GM12865 (cell line): ENCODE measurements around the gene BTBD16.
A peak's percentile ranks its signal among the peaks of the same experiment; 100 is the strongest.

Experiments
- DNase-seq: peaks from one replicate; pipeline ENCODE4 v3.0.0; 2010; ENCODE audit warnings: low read depth
- H3K4me3 ChIP-seq: 2 replicates; pipeline ENCODE4 v1.5.1; 2011; ENCODE audit warnings: mild to moderate bottlenecking, low read depth, low read length, control low read depth
- CTCF ChIP-seq: IDR thresholded peaks from 2 replicates; pipeline ENCODE4 v1.5.1; 2011; ENCODE audit warnings: low read length, control low read depth, low read depth, inconsistent platforms; ENCODE audit not compliant: insufficient read depth; ENCODE audit errors: missing control alignments

BTBD16 gene

GRCh38 chr10:122341141-122341810 is 70.2 kb downstream of the BTBD16 start:
- H3K4me3 ChIP-seq = no peak overlapping the region
- DNase-seq = no peak
- no peak for TF ChIP-seq CTCF

GRCh38 chr10:122342293-122343134 is 71.4 kb downstream of the BTBD16 start:
- peak; percentile 41 for DNase-seq
- TF ChIP-seq CTCF = peak; percentile 63

GRCh38 chr10:122343135-122343800 is 72.2 kb downstream of the BTBD16 start:
- no peak for TF ChIP-seq CTCF
- DNase-seq = no peak
- H3K4me3 ChIP-seq = no peak overlapping the region

More at GRCh38 chr10:122342293-122343134, 71.4 kb downstream of the BTBD16 start:
- no peak overlapping the region for H3K4me3 ChIP-seq

GRCh38 chr10:122343936-122344335 is 72.8 kb downstream of the BTBD16 start:
- no peak for DNase-seq
- no peak for TF ChIP-seq CTCF
- H3K4me3 ChIP-seq = no peak overlapping the region

GRCh38 chr10:122344741-122345258 is 73.7 kb downstream of the BTBD16 start:
- no peak overlapping the region for H3K4me3 ChIP-seq
- no peak for DNase-seq
- no peak for TF ChIP-seq CTCF

- H3K4me3 ChIP-seq = no peak overlapping the region
- no peak for DNase-seq
- no peak for TF ChIP-seq CTCF
Measured at GRCh38 chr10:122346326-122346950, 75.3 kb downstream of the BTBD16 start.
